ENCODE measurements around the gene AKR1E2.

Gene AKR1E2

GRCh38 chr10:4894335-4894734 is 68.3 kb downstream of the AKR1E2 start:
- DNase-seq (ENCODE audit: low read depth in 2 of 2) = no peak

Measured in stimulated activated CD4-positive, alpha-beta T cell treated with anti-CD3 and anti-CD28 coated beads, Interleukin-15, amount 100 ng/mL, for 48 hours (primary cell).